HG03432 (cell line): ENCODE measurements around the gene DPM3.
"Not testable (repeated sequence)": the region's sequence is repeated elsewhere in the genome, so short reads cannot be mapped to it uniquely, and the experiment has no call there.

Experiments used
- ATAC-seq: cut with Tn5 transposase; IDR thresholded peaks from one replicate; pipeline ENCODE4 v1.9.1; 2021; ENCODE audit warnings: mild to moderate bottlenecking, moderate library complexity; ENCODE audit not compliant: unreplicated experiment

DPM3 gene

GRCh38 chr1:155162631-155163030, 22.3 kb upstream of the DPM3 start:
- not testable (repeated sequence) for ATAC-seq

- no peak for ATAC-seq
Measured at GRCh38 chr1:155160128-155160527, 19.8 kb upstream of the DPM3 start.

- no peak for ATAC-seq
Measured at GRCh38 chr1:155158991-155159390, 18.7 kb upstream of the DPM3 start.

GRCh38 chr1:155155996-155156643, 15.8 kb upstream of the DPM3 start:
- not testable (repeated sequence) for ATAC-seq

GRCh38 chr1:155145491-155145890, 5.2 kb upstream of the DPM3 start:
- no peak for ATAC-seq

GRCh38 chr1:155141749-155142148, 1.4 kb upstream of the DPM3 start:
- ATAC-seq, result no peak

GRCh38 chr1:155140630-155140953, 261 bp upstream of the DPM3 start:
- no peak for ATAC-seq

GRCh38 chr1:155137154-155137949, 3.0 kb downstream of the DPM3 start:
- no peak for ATAC-seq

GRCh38 chr1:155136748-155137147, 3.6 kb downstream of the DPM3 start:
- ATAC-seq, result no peak

GRCh38 chr1:155135415-155136028, 4.8 kb downstream of the DPM3 start, which contains the start of gene SLC50A1:
Gene SLC50A1, plus strand, starts transcription at chr1:155135852. Its CDS starts 60 bp downstream, at chr1:155135912.
- peak; percentile 81 for ATAC-seq

GRCh38 chr1:155134880-155135414, 5.4 kb downstream of the DPM3 start:
- no peak for ATAC-seq

GRCh38 chr1:155134322-155134721, 6.0 kb downstream of the DPM3 start:
- no peak for ATAC-seq

GRCh38 chr1:155133799-155134281, 6.5 kb downstream of the DPM3 start:
- ATAC-seq, result no peak

GRCh38 chr1:155131856-155132255, 8.5 kb downstream of the DPM3 start:
- ATAC-seq, result no peak

GRCh38 chr1:155131285-155131684, 9.0 kb downstream of the DPM3 start:
- ATAC-seq, result no peak

GRCh38 chr1:155130272-155131006, 9.9 kb downstream of the DPM3 start:
- ATAC-seq, result no peak

- no peak for ATAC-seq
Measured at GRCh38 chr1:155128755-155129473, 11.4 kb downstream of the DPM3 start.

GRCh38 chr1:155127967-155128754, 12.2 kb downstream of the DPM3 start:
- ATAC-seq, result no peak
